Pancreas (tissue), 10 donors: ENCODE data around the gene CERT1. TPM values are rescaled to one million over a fixed set of nuclear protein-coding genes. Genes with fewer than 3 reads are reported as not detected.
"Not testable (repeated sequence)": the region's sequence is repeated elsewhere in the genome, so short reads cannot be mapped to it uniquely, and the experiment has no call there.

Experiments used
- ATAC-seq, 4 donors: fragments of 200-7000 bp; cut with Tn5 transposase; one replicate each; pipeline versions ENCODE4 v1.8.0 to v1.9.1; 2020; ENCODE audit warnings: mild to moderate bottlenecking in 4 of 4, moderate library complexity in 4 of 4
- DNase-seq, 6 donors: peaks; one replicate each; pipeline ENCODE4 v3.0.0-alpha.2; 2020
- FAIRE-seq: peaks from 2 replicates; lab custom pipeline; 2012; peaks lifted over from hg19 to GRCh38; lab: Jason Lieb, UNC
- H3K27ac ChIP-seq, 4 donors: fragments of 200-600 bp; sonication (generic); 1 replicate in 3 of 4; 2 replicates in 1 of 4; pipeline versions ENCODE4 v1.5.0 to v1.8.0; 2020
- H3K27me3 ChIP-seq, 4 donors: fragments of 200-600 bp; one replicate each; pipeline ENCODE4 v1.8.0; 2021
- H3K36me3 ChIP-seq, 3 donors: fragments of 200-600 bp; sonication (generic) in 1 of 3; one replicate each; pipeline versions ENCODE4 v1.5.0 to v1.8.0; 2020 to 2021
- H3K4me1 ChIP-seq, 3 donors: fragments of 200-600 bp; one replicate each; pipeline ENCODE4 v1.8.0; 2021
- H3K4me3 ChIP-seq, 4 donors: fragments of 200-600 bp; sonication (generic) in 2 of 4; one replicate each; pipeline versions ENCODE4 v1.5.0 to v1.8.0; 2020 to 2021
- H3K9me3 ChIP-seq, 4 donors: fragments of 200-600 bp; one replicate each; pipeline ENCODE4 v1.8.0; 2021
- CTCF ChIP-seq, 4 donors: fragments of 200-600 bp; sonication (generic) in 3 of 4; IDR thresholded peaks; one replicate each; pipeline versions ENCODE4 v1.5.0 to v1.8.0; 2021; ENCODE audit warnings: antibody characterized with exemption in 4 of 4
- WGBS, 2 donors: extraction: QIAGEN DNeasy Blood & Tissue Kit; methylation state at CpG; one replicate each; pipeline ENCODE4 v1.1.7; 2013; 5-methylcytosine and 5-hydroxymethylcytosine counted together
- intact Hi-C, 3 donors: fragments of 100-400 bp; cut with DNase I; formaldehyde crosslinking; loops; one replicate each; pipeline versions ENCODE4 v1.11.1 to v1.14.2; 2022
- polyA plus RNA-seq, 2 donors: library from polyadenylated mRNA; stranded (reverse); fragments of 200-250 nt; gene quantifications; one replicate each; pipeline ENCODE4 v1.2.3, GENCODE V29; 2013
- total RNA-seq, 6 donors: library from RNA; stranded (reverse); fragmentation: NEBNext Ultra II Directional in 4 of 6; extraction: Animal tissue kit (Norgen Biotek cat#: 25700) in 4 of 6; gene quantifications; one replicate each; pipeline versions ENCODE4 v1.2.1 to v1.2.4, GENCODE V29; 2021 to 2023
- donor health status: healthy with polysubstance abuse.
- donor health status: DM: no; HTN: no; CAD: no; lungs with moderate emphysema.
- donor health status: DM: no; HTN: no; CAD: no.
- donor health status: control.
- donor health status: control.
- donor health status: Bipolar disorder and iron deficiency.
- donor health status: DM: yes; HTN: yes; CAD: no.
- donor health status: DM: no; HTN: no; CAD: no.
- donor health status: DM: no; HTN: no; CAD: no.
- donor health status: DM: yes; HTN: yes; CAD: no.

The CERT1 gene
- total and polyA plus RNA-seq, 8 donors, result 6.2 to 22.7 (median 11.1) TPM

- Histone ChIP-seq H3K27ac (no peak overlapping the region), H3K4me1 (no peaks in the 10 kb centered on the region), H3K27me3 (no peaks in the 10 kb centered on the region), H3K36me3 (no peaks in the 10 kb centered on the region), H3K4me3 (no peak overlapping the region), H3K9me3 (no peaks in the 10 kb centered on the region)
- DNase-seq, result no peak
- FAIRE-seq, result no peak
- ATAC-seq, result no peak
- TF ChIP-seq CTCF (IDR thresholded peaks at IDR 0.05), result no peak
- intact Hi-C loops, result no loop called here
- WGBS, 2 donors, result 98 to 100% methylated on average over 2 of the region's 2 CpGs
These were observed 23.3 kb upstream of the CERT1 start for GRCh38 chr5:75534734-75535133.

- FAIRE-seq, result not testable (repeated sequence)
- 97 to 100% methylated on average over 1 of the region's 1 CpG for WGBS, 2 donors
These were observed 22.3 kb upstream of the CERT1 start for GRCh38 chr5:75533716-75534115.

GRCh38 chr5:75532190-75532589 is 20.8 kb upstream of the CERT1 start:
- Histone ChIP-seq H3K4me1 (no peaks in the 10 kb centered on the region), H3K27me3 (no peaks in the 10 kb centered on the region), H3K9me3 (no peaks in the 10 kb centered on the region), H3K36me3 (no peaks in the 10 kb centered on the region), H3K27ac (no peak overlapping the region), H3K4me3 (no peak overlapping the region)
- 99 to 100% methylated on average over 2 of the region's 2 CpGs for WGBS, 2 donors
- FAIRE-seq, result no peak
- TF ChIP-seq CTCF (IDR thresholded peaks at IDR 0.05), result no peak
- intact Hi-C loops, result no loop called here
- no peak for DNase-seq
- no peak for ATAC-seq

More at GRCh38 chr5:75533716-75534115, 22.3 kb upstream of the CERT1 start:
- H3K27ac ChIP-seq, DNase-seq, H3K9me3 ChIP-seq, H3K27me3 ChIP-seq, H3K36me3 ChIP-seq, H3K4me3 ChIP-seq, intact Hi-C loops, H3K4me1 ChIP-seq, ATAC-seq: not testable (repeated sequence)

- ATAC-seq (no peak), DNase-seq (no peak), FAIRE-seq (no peak)
- Histone ChIP-seq H3K4me3 (no peak overlapping the region), H3K9me3 (no peaks in the 10 kb centered on the region), H3K36me3 (no peaks in the 10 kb centered on the region), H3K4me1 (no peaks in the 10 kb centered on the region), H3K27ac (no peak overlapping the region), H3K27me3 (no peaks in the 10 kb centered on the region)
- intact Hi-C loops, result no loop called here
- no peak for TF ChIP-seq CTCF (IDR thresholded peaks at IDR 0.05)
These were observed 17.8 kb upstream of the CERT1 start for GRCh38 chr5:75529185-75529584.

GRCh38 chr5:75526070-75526469 is 14.6 kb upstream of the CERT1 start:
- ATAC-seq (no peak), FAIRE-seq (no peak), DNase-seq (no peak)
- Histone ChIP-seq H3K9me3 (no peaks in the 10 kb centered on the region), H3K4me1 (peaks cover 0 to 3% (median 0%) of the 10 kb centered on the region in 3 donors), H3K4me3 (no peak overlapping the region), H3K27me3 (no peaks in the 10 kb centered on the region), H3K36me3 (no peaks in the 10 kb centered on the region), H3K27ac (no peak overlapping the region)
- no peak for TF ChIP-seq CTCF (IDR thresholded peaks at IDR 0.05)
- WGBS, 2 donors, result 86 to 89% methylated on average over 2 of the region's 2 CpGs
- intact Hi-C loops, result no loop called here
